Uterus (tissue), 4 donors: Measurements from ENCODE around the gene SAMD4A. TPM values are rescaled to one million over a fixed set of nuclear protein-coding genes. Genes with fewer than 3 reads are reported as not detected.
A peak's percentile ranks its signal among the peaks of the same experiment; 100 is the strongest.

Source experiments
- DNase-seq, 2 donors: peaks; one replicate each; pipeline ENCODE4 v3.0.0-alpha.2; 2019 to 2020
- H3K27ac ChIP-seq, 2 donors: fragments of 200-600 bp; sonication (generic); 1 replicate in 1 of 2; 2 replicates in 1 of 2; pipeline ENCODE4 v1.5.1; 2016 to 2018
- H3K27me3 ChIP-seq, 2 donors: fragments of 200-600 bp; sonication (generic); one replicate each; pipeline ENCODE4 v1.5.1; 2018 to 2019; ENCODE audit warnings: control low read depth in 1 of 2
- H3K36me3 ChIP-seq, 2 donors: fragments of 200-600 bp; sonication (generic); one replicate each; pipeline ENCODE4 v1.5.1; 2019; ENCODE audit warnings: control low read depth in 1 of 2
- H3K4me1 ChIP-seq, 2 donors: fragments of 200-600 bp; sonication (generic); one replicate each; pipeline ENCODE4 v1.5.1; 2018 to 2019; ENCODE audit warnings: control low read depth in 1 of 2
- H3K4me3 ChIP-seq, 2 donors: fragments of 200-600 bp; sonication (generic); 1 replicate in 1 of 2; 2 replicates in 1 of 2; pipeline ENCODE4 v1.5.1; 2018 to 2019; ENCODE audit warnings: mild to moderate bottlenecking in 1 of 2
- H3K9me3 ChIP-seq, 2 donors: fragments of 200-600 bp; sonication (generic); one replicate each; pipeline ENCODE4 v1.5.1; 2019; ENCODE audit warnings: control low read depth in 1 of 2
- POLR2A ChIP-seq, 2 donors: fragments of 450-650 bp; IDR thresholded peaks; one replicate each; pipeline ENCODE4 v1.6.1; 2016; ENCODE audit warnings: antibody characterized with exemption in 2 of 2, mild to moderate bottlenecking in 1 of 2, moderate library complexity in 1 of 2
- intact Hi-C: fragments of 100-400 bp; cut with DNase I; formaldehyde crosslinking; loops from one replicate; pipeline ENCODE4 v1.15.1; 2023; ENCODE audit warnings: low total_unique reads
- total RNA-seq, 4 donors: library from RNA; depleted of rRNA in 3 of 4; stranded (reverse); fragments of >200 nt in 3 of 4; gene quantifications; one replicate each; pipeline versions ENCODE4 v1.1.0 to v1.2.4, GENCODE V29; 2014 to 2023
- TF ChIP-seq, protein P1 (sequence below), 4 experiments: fragments of 200-600 bp in 2 of 4; fragments of 450-650 bp in 2 of 4; sonication (generic) in 2 of 4; IDR thresholded peaks; one replicate each; pipeline ENCODE4 v1.5.1; 2016 to 2019; ENCODE audit warnings: antibody characterized with exemption in 4 of 4, mild to moderate bottlenecking in 2 of 4, moderate library complexity in 1 of 4
- donor health status: DM: yes; HTN: yes; CAD: no.

Gene SAMD4A
- total RNA-seq, 4 donors from 2014 or later = 46.9 to 67.8 (median 55.0) TPM

DNA sequence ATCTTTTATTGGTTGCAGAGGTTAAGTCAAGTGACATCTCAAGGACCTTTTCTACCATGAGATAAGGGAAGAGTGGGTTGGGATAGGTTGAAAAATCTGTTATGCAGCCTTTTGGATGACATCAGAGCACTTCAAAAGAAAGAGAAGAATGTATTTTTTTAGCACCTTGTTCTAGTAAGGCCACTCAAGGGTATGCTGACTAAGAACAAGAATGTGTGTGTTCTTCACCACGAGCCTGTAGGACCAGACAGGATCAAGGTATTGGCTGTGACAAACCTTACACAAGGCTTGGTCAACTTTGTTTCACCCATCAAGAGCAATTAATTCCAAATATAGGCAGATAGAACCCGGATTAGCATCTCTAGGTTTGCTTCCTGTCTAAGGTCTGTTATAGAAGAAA lies 142.5 kb downstream of the SAMD4A start:
- no peak for DNase-seq
- TF ChIP-seq POLR2A (IDR thresholded peaks at IDR 0.05) = no peak
- TF ChIP-seq, protein P1, sequence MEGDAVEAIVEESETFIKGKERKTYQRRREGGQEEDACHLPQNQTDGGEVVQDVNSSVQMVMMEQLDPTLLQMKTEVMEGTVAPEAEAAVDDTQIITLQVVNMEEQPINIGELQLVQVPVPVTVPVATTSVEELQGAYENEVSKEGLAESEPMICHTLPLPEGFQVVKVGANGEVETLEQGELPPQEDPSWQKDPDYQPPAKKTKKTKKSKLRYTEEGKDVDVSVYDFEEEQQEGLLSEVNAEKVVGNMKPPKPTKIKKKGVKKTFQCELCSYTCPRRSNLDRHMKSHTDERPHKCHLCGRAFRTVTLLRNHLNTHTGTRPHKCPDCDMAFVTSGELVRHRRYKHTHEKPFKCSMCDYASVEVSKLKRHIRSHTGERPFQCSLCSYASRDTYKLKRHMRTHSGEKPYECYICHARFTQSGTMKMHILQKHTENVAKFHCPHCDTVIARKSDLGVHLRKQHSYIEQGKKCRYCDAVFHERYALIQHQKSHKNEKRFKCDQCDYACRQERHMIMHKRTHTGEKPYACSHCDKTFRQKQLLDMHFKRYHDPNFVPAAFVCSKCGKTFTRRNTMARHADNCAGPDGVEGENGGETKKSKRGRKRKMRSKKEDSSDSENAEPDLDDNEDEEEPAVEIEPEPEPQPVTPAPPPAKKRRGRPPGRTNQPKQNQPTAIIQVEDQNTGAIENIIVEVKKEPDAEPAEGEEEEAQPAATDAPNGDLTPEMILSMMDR (IDR thresholded peaks at IDR 0.05) = no peak
- H3K4me3 ChIP-seq = no peak overlapping the region
- intact Hi-C loops = no loop called here
- H3K27me3 ChIP-seq = no peaks in the 10 kb centered on the region
- no peaks in the 10 kb centered on the region for H3K36me3 ChIP-seq
- H3K27ac ChIP-seq = no peak overlapping the region
- H3K9me3 ChIP-seq = no peaks in the 10 kb centered on the region
- H3K4me1 ChIP-seq = peaks cover 0 to 14% of the 10 kb centered on the region in 2 donors

DNA sequence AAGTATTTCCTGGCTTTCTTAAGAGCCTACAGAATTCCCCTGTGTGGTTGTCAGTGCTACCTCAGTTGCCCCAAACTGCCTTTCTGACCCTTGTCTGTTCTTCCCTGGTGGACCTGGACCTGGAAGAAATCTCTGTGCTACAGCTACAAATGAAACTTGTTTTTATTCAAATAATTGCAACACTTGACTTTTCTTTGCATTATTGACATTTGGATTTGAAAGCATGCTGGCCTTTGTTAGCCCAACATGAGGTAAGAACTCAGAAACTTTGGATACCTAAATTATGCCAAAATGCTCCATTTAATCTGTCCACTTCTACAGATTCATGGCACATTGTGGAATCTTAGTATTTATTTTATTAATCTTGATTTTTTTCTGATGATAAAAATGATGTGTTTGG lies 142.9 kb downstream of the SAMD4A start:
- Histone ChIP-seq H3K27ac (no peak overlapping the region), H3K36me3 (no peaks in the 10 kb centered on the region), H3K27me3 (no peaks in the 10 kb centered on the region), H3K4me3 (no peak overlapping the region), H3K9me3 (no peaks in the 10 kb centered on the region), H3K4me1 (peaks cover 0 to 15% of the 10 kb centered on the region in 2 donors)
- no peak for DNase-seq
- TF ChIP-seq, protein P1 (IDR thresholded peaks at IDR 0.05) = no peak
- TF ChIP-seq POLR2A (IDR thresholded peaks at IDR 0.05) = no peak
- intact Hi-C loops = no loop called here

DNA sequence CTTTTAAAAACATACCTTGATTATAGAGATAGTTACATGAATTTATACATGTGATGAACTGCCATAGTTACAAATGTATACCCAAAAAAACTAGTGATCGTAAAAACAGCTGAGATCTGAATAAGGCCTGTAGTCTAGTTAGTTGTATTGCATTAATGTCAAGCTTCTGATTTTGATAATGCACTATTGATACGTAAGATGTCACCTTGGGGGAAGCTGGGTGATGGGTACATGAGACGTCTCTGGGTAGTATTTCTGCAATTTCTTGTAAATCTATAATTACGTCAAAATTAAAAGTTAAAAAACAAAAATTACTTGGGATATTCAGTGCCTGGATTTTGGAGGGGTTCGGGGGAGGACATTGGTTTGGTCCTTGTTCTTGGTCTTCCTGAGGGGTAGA lies 144.4 kb downstream of the SAMD4A start:
- Histone ChIP-seq H3K9me3 (no peaks in the 10 kb centered on the region), H3K36me3 (no peaks in the 10 kb centered on the region), H3K27me3 (no peaks in the 10 kb centered on the region), H3K27ac (peak overlapping the region; percentile 83 to 89), H3K4me3 (no peak overlapping the region), H3K4me1 (peaks cover 0 to 23% of the 10 kb centered on the region in 2 donors)
- DNase-seq = no peak
- TF ChIP-seq, protein P1 (IDR thresholded peaks at IDR 0.05) = no peak
- TF ChIP-seq POLR2A (IDR thresholded peaks at IDR 0.05) = no peak
- intact Hi-C loops = no loop called here

DNA sequence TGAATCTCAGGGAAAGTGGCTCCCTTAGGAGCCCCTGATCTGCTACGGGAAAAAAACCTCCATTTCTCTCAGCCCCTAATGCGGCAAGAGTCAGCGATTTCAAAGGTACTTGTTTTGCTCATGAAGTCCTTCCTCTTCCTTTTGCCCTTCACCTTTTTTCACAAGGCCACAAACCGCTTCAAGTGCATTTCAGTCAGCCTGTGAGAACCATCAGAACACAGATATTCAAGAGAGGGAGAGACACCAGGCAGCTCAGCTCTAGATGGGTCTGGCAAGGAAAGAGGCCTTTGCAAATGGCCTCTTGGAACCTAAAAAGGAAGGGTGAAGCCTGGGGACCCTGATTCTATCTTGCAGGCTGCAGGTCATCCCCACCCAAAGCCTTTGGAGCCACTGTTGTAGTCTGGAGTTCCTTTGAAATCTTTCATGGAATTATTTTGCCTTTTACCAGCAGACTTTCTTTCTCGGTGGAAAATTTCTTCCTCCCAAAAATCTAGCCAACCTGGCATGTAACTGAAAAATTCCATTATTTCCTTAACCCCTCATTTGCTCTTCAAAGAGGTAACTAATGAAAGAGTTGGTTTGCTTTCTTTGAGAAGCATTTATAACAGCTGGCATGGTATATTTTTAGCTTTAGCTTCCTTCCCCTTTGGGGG lies 145.0 kb downstream of the SAMD4A start:
- Histone ChIP-seq H3K4me3 (no peak overlapping the region), H3K4me1 (peaks cover 0 to 26% of the 10 kb centered on the region in 2 donors)
- intact Hi-C loops = no loop called here

More for the DNA sequence above, 145.0 kb downstream of the SAMD4A start:
- TF ChIP-seq, protein P1 (IDR thresholded peaks at IDR 0.05) = no peak
- no peak for TF ChIP-seq POLR2A (IDR thresholded peaks at IDR 0.05)
- DNase-seq = no peak
- Histone ChIP-seq H3K36me3 (no peaks in the 10 kb centered on the region), H3K27me3 (no peaks in the 10 kb centered on the region), H3K9me3 (no peaks in the 10 kb centered on the region), H3K27ac (peak overlapping the region; percentile 83 to 89)
